ENCODE results near the gene CDK4.
A peak's percentile ranks its signal among the peaks of the same experiment; 100 is the strongest.
"Not testable (repeated sequence)": the region's sequence is repeated elsewhere in the genome, so short reads cannot be mapped to it uniquely, and the experiment has no call there.

CDK4 gene

GRCh38 chr12:57718641-57719528, 33.2 kb downstream of the CDK4 start:
- H3K4me1 ChIP-seq (ENCODE audit: insufficient read depth, insufficient read length) = no peaks in the 10 kb centered on the region
- H3K9me3 ChIP-seq (ENCODE audit: insufficient read depth, low read length) = no peaks in the 10 kb centered on the region
- H3K4me3 ChIP-seq (ENCODE audit: insufficient read length, low read depth) = no peak overlapping the region
- H3K27me3 ChIP-seq (ENCODE audit: insufficient read depth, insufficient read length) = no peaks in the 10 kb centered on the region
- H3K9ac ChIP-seq (ENCODE audit: insufficient read length, low read depth) = no peak overlapping the region
- no peak for TF ChIP-seq ZNF274 (IDR thresholded peaks at IDR 0.05; ENCODE audit: low read depth, low read length)
- no peak for TF ChIP-seq SUZ12 (IDR thresholded peaks at IDR 0.05; ENCODE audit: extremely low read depth, insufficient read depth, insufficient read length)
- no peak for TF ChIP-seq YY1 (IDR thresholded peaks at IDR 0.05; ENCODE audit: insufficient read depth, insufficient read length)
- peaks cover 63% of the 10 kb centered on the region for H3K36me3 ChIP-seq (ENCODE audit: insufficient read depth, insufficient read length, low read length)
- DNase-seq (ENCODE audit: low read depth, low spot score) = no peak

GRCh38 chr12:57717846-57718640, 34.1 kb downstream of the CDK4 start:
- no peak for DNase-seq (ENCODE audit: low read depth, low spot score)
- no peak overlapping the region for H3K4me3 ChIP-seq (ENCODE audit: insufficient read length, low read depth)
- H3K36me3 ChIP-seq (ENCODE audit: insufficient read depth, insufficient read length, low read length) = peaks cover 63% of the 10 kb centered on the region
- H3K27me3 ChIP-seq (ENCODE audit: insufficient read depth, insufficient read length) = no peaks in the 10 kb centered on the region
- no peak overlapping the region for H3K9ac ChIP-seq (ENCODE audit: insufficient read length, low read depth)
- H3K4me1 ChIP-seq (ENCODE audit: insufficient read depth, insufficient read length) = no peaks in the 10 kb centered on the region
- TF ChIP-seq ZNF274 (IDR thresholded peaks at IDR 0.05; ENCODE audit: low read depth, low read length) = no peak
- no peaks in the 10 kb centered on the region for H3K9me3 ChIP-seq (ENCODE audit: insufficient read depth, low read length)

GRCh38 chr12:57717131-57717530, 35.0 kb downstream of the CDK4 start:
- H3K9me3 ChIP-seq (ENCODE audit: insufficient read depth, low read length) = no peaks in the 10 kb centered on the region
- no peak overlapping the region for H3K9ac ChIP-seq (ENCODE audit: insufficient read length, low read depth)
- H3K4me1 ChIP-seq (ENCODE audit: insufficient read depth, insufficient read length) = peaks cover 4% of the 10 kb centered on the region
- no peak for DNase-seq (ENCODE audit: low read depth, low spot score)
- no peak overlapping the region for H3K4me3 ChIP-seq (ENCODE audit: insufficient read length, low read depth)
- TF ChIP-seq ZNF274 (IDR thresholded peaks at IDR 0.05; ENCODE audit: low read depth, low read length) = no peak
- no peak for TF ChIP-seq YY1 (IDR thresholded peaks at IDR 0.05; ENCODE audit: insufficient read depth, insufficient read length)
- TF ChIP-seq SUZ12 (IDR thresholded peaks at IDR 0.05; ENCODE audit: extremely low read depth, insufficient read depth, insufficient read length) = no peak
- H3K36me3 ChIP-seq (ENCODE audit: insufficient read depth, insufficient read length, low read length) = peaks cover 63% of the 10 kb centered on the region
- no peaks in the 10 kb centered on the region for H3K27me3 ChIP-seq (ENCODE audit: insufficient read depth, insufficient read length)

- Histone ChIP-seq H3K27me3 (ENCODE audit: insufficient read depth, insufficient read length) (no peaks in the 10 kb centered on the region), H3K4me1 (ENCODE audit: insufficient read depth, insufficient read length) (peaks cover 4% of the 10 kb centered on the region), H3K36me3 (ENCODE audit: insufficient read depth, insufficient read length, low read length) (peaks cover 55% of the 10 kb centered on the region), H3K9me3 (ENCODE audit: insufficient read depth, low read length) (no peaks in the 10 kb centered on the region), H3K4me3 (ENCODE audit: insufficient read length, low read depth) (no peak overlapping the region), H3K9ac (ENCODE audit: insufficient read length, low read depth) (no peak overlapping the region)
- DNase-seq (ENCODE audit: low read depth, low spot score) = no peak
- TF ChIP-seq YY1 (IDR thresholded peaks at IDR 0.05; ENCODE audit: insufficient read depth, insufficient read length) (no peak), SUZ12 (IDR thresholded peaks at IDR 0.05; ENCODE audit: extremely low read depth, insufficient read depth, insufficient read length) (no peak), ZNF274 (IDR thresholded peaks at IDR 0.05; ENCODE audit: low read depth, low read length) (no peak)
Observed at GRCh38 chr12:57716305-57716704, 35.8 kb downstream of the CDK4 start.

- no peak for DNase-seq (ENCODE audit: low read depth, low spot score)
- H3K27me3 ChIP-seq (ENCODE audit: insufficient read depth, insufficient read length) = no peaks in the 10 kb centered on the region
- no peak for TF ChIP-seq SUZ12 (IDR thresholded peaks at IDR 0.05; ENCODE audit: extremely low read depth, insufficient read depth, insufficient read length)
- no peaks in the 10 kb centered on the region for H3K9me3 ChIP-seq (ENCODE audit: insufficient read depth, low read length)
- no peak overlapping the region for H3K9ac ChIP-seq (ENCODE audit: insufficient read length, low read depth)
- H3K4me1 ChIP-seq (ENCODE audit: insufficient read depth, insufficient read length) = peaks cover 4% of the 10 kb centered on the region
- H3K36me3 ChIP-seq (ENCODE audit: insufficient read depth, insufficient read length, low read length) = peaks cover 50% of the 10 kb centered on the region
- H3K4me3 ChIP-seq (ENCODE audit: insufficient read length, low read depth) = no peak overlapping the region
Observed at GRCh38 chr12:57715786-57716185, 36.3 kb downstream of the CDK4 start.

GRCh38 chr12:57715036-57715748, 36.9 kb downstream of the CDK4 start:
- DNase-seq (ENCODE audit: low read depth, low spot score); H3K4me1 ChIP-seq (ENCODE audit: insufficient read depth, insufficient read length); H3K9ac ChIP-seq (ENCODE audit: insufficient read length, low read depth); H3K27me3 ChIP-seq (ENCODE audit: insufficient read depth, insufficient read length); H3K4me3 ChIP-seq (ENCODE audit: insufficient read length, low read depth); H3K9me3 ChIP-seq (ENCODE audit: insufficient read depth, low read length): not testable (repeated sequence)
- peaks cover 44% of the 10 kb centered on the region for H3K36me3 ChIP-seq (ENCODE audit: insufficient read depth, insufficient read length, low read length)

GRCh38 chr12:57713209-57713608, 38.9 kb downstream of the CDK4 start:
- Histone ChIP-seq H3K27me3 (ENCODE audit: insufficient read depth, insufficient read length) (no peaks in the 10 kb centered on the region), H3K9me3 (ENCODE audit: insufficient read depth, low read length) (no peaks in the 10 kb centered on the region), H3K4me3 (ENCODE audit: insufficient read length, low read depth) (no peak overlapping the region), H3K36me3 (ENCODE audit: insufficient read depth, insufficient read length, low read length) (peaks cover 24% of the 10 kb centered on the region), H3K4me1 (ENCODE audit: insufficient read depth, insufficient read length) (peaks cover 4% of the 10 kb centered on the region), H3K9ac (ENCODE audit: insufficient read length, low read depth) (peak overlapping the region; percentile 11)
- TF ChIP-seq SUZ12 (IDR thresholded peaks at IDR 0.05; ENCODE audit: extremely low read depth, insufficient read depth, insufficient read length) (no peak), YY1 (IDR thresholded peaks at IDR 0.05; ENCODE audit: insufficient read depth, insufficient read length) (no peak), ZNF274 (IDR thresholded peaks at IDR 0.05; ENCODE audit: low read depth, low read length) (no peak)
- no peak for DNase-seq (ENCODE audit: low read depth, low spot score)
